GM10248 (cell line): ENCODE data around the gene ZNF532.

Experiments used
- CTCF ChIA-PET: fragments of 300-600 bp; sonication (Branson Sonifier 250); formaldehyde crosslinking; extraction: SDS; loops from one replicate; lab custom pipeline; 2021; ENCODE audit warnings: antibody characterized with exemption; lab: Yijun Ruan, JAX
- POLR2A ChIA-PET: fragments of 350-650 bp; sonication (Branson Sonifier 250); formaldehyde crosslinking; extraction: SDS; loops from one replicate; lab custom pipeline; 2020; ENCODE audit warnings: antibody characterized with exemption; lab: Yijun Ruan, JAX
- DNase-seq: peaks from one replicate; pipeline ENCODE4 v3.0.0; 2012; ENCODE audit errors: extremely low spot score
- TF ChIP-seq, protein P1 (sequence below): IDR thresholded peaks from 2 replicates; pipeline ENCODE4 v1.5.1; 2012; ENCODE audit warnings: mild to moderate bottlenecking, low read depth; ENCODE audit errors: extremely low read depth, missing control alignments, control extremely low read depth

ZNF532 gene

GRCh38 chr18:58960946-58961722 lies 96.5 kb downstream of the ZNF532 start:
- TF ChIP-seq, protein P1, sequence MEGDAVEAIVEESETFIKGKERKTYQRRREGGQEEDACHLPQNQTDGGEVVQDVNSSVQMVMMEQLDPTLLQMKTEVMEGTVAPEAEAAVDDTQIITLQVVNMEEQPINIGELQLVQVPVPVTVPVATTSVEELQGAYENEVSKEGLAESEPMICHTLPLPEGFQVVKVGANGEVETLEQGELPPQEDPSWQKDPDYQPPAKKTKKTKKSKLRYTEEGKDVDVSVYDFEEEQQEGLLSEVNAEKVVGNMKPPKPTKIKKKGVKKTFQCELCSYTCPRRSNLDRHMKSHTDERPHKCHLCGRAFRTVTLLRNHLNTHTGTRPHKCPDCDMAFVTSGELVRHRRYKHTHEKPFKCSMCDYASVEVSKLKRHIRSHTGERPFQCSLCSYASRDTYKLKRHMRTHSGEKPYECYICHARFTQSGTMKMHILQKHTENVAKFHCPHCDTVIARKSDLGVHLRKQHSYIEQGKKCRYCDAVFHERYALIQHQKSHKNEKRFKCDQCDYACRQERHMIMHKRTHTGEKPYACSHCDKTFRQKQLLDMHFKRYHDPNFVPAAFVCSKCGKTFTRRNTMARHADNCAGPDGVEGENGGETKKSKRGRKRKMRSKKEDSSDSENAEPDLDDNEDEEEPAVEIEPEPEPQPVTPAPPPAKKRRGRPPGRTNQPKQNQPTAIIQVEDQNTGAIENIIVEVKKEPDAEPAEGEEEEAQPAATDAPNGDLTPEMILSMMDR = no peak
- no peak for DNase-seq
- ChIA-PET CTCF (interaction anchor here (1.0 to 2.2 kb wide), 7 partner anchors 10 to 193 kb away, joined by 3 to 10 read pairs (median 4); no protein-coding TSS in a partner anchor), POLR2A (no interaction called here)

- ChIA-PET CTCF (interaction anchor here (1.0 kb wide), 1 partner anchor 18 kb away, joined by 3 read pairs; no protein-coding TSS in a partner anchor), POLR2A (no interaction called here)
- TF ChIP-seq, protein P1 = no peak
- no peak for DNase-seq
Observed at GRCh38 chr18:58962336-58962735, 97.7 kb downstream of the ZNF532 start.

DNA sequence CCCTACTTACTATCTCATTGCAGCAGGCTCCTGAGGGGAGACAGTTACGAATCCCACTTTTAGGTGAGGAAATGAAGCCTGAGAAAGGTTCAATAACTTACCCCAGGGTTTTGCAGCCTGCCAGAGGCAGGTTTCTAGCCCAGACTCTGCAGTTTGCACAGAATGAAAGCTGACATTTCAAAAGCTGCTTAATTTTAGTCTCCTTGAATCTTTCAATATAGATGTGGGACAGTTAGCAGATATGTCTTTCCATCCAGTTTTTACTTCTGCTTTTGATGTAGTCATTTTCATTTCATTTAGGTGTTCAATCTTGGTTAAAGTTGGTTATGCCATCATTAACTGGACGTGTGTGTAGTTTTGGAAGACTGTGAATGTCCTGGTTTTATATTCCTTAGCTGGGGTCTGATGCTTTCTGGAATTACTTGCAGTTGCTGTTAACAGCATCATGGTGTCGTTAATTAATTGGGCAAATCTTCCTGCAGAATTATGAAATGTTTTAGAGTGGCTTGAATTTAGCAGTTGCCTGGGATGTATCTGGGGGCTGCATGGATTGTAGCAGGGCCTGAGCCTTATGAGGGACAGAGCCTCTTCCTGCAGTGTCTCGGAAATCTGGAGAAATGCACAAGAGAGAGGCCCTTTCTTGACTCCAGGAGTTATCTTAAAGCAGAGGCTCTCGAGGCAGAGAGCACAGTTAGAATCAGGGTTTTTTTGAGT lies 100.8 kb downstream of the ZNF532 start:
- DNase-seq = no peak
- POLR2A ChIA-PET = no interaction called here
- TF ChIP-seq, protein P1 = no peak
- CTCF ChIA-PET = interaction anchor here (1.0 to 1.2 kb wide), 2 partner anchors 8 to 10 kb away, joined by 3 to 4 read pairs; no protein-coding TSS in a partner anchor

- ChIA-PET CTCF (interaction anchor here (1.0 to 1.2 kb wide), 2 partner anchors 9 kb away, joined by 3 to 4 read pairs; no protein-coding TSS in a partner anchor), POLR2A (no interaction called here)
- DNase-seq = no peak
- TF ChIP-seq, protein P1 = no peak
Observed at GRCh38 chr18:58966005-58966677, 101.5 kb downstream of the ZNF532 start.

DNA sequence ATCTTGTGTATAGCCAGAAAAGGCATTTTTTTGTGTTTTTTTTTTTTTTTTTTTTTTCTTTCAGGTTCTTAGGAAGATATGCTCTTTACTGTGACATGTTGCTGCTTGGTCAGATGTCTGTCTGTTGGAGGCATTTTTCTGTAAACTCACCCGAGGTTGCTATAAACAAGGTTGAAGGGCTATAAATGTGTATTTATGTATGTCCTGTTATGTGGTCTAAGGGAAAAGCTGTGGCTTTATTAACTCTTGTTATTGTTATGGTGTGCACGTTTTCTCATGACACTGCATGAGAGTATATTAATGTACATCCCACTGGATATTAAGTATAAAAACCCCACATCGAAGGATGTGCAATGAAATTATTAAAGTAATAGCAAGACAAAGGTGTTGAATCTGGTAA lies 102.0 kb downstream of the ZNF532 start:
- ChIA-PET POLR2A (no interaction called here), CTCF (no interaction called here)
- TF ChIP-seq, protein P1 = no peak
- DNase-seq = no peak

- TF ChIP-seq, protein P1 = no peak
- no peak for DNase-seq
- POLR2A ChIA-PET = no interaction called here
- CTCF ChIA-PET = interaction anchor here (2.1 kb wide), 1 partner anchor 11 kb away, joined by 5 read pairs; no protein-coding TSS in a partner anchor
Observed at GRCh38 chr18:58967751-58968254, 103.1 kb downstream of the ZNF532 start.
